Medulla oblongata (tissue), 1 donor: ENCODE measurements around the gene TIMM17B.
A peak's percentile ranks its signal among the peaks of the same experiment; 100 is the strongest.

Source experiments
- DNase-seq: peaks from one replicate; pipeline ENCODE4 v3.0.0-alpha.2; 2015; ENCODE audit errors: extremely low spot score

The TIMM17B gene

DNA sequence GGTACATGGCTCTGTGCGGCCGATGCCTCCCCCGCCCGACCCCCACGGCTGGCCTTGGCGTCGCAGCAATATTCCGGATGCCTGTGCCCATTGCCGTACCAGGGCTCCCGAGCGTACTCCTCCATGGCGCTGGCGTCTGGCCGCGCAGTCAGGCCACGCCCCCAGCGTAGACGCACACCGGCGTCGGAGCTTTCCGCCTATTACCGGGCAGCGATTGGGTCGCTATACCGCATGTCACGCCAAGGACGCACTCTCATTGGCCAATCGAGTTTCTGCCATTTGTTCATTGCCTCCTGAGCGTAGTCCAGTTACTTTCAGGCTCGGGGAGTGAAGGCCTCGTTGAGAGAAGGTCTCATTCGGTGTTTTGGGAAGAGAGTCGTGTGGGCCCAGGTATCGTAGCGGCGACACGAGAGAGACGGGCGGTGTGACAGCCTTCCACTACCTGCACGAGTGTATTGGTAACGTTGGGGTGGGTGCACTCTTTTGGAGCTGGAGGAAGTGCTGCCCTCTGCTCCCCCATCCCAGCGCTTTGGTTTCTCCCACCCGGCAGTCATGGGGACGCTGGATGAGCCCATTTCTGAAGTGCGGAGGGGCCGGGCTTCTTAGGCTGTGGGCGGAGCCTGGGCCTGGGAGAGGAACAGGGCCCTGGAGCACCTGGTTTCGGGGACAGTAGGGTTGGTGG lies at the start of gene TIMM17B, which contains the start of gene PQBP1:
TSS of gene TIMM17B (minus strand) at position 144 of the 682 bp plus-strand sequence. CDS start at position 125, 19 bp downstream.
TSS of gene PQBP1 (plus strand) at position 306 of the 682 bp plus-strand sequence. CDS start 580 bp downstream, outside the sequence.
- DNase-seq = peak; percentile 95

DNA sequence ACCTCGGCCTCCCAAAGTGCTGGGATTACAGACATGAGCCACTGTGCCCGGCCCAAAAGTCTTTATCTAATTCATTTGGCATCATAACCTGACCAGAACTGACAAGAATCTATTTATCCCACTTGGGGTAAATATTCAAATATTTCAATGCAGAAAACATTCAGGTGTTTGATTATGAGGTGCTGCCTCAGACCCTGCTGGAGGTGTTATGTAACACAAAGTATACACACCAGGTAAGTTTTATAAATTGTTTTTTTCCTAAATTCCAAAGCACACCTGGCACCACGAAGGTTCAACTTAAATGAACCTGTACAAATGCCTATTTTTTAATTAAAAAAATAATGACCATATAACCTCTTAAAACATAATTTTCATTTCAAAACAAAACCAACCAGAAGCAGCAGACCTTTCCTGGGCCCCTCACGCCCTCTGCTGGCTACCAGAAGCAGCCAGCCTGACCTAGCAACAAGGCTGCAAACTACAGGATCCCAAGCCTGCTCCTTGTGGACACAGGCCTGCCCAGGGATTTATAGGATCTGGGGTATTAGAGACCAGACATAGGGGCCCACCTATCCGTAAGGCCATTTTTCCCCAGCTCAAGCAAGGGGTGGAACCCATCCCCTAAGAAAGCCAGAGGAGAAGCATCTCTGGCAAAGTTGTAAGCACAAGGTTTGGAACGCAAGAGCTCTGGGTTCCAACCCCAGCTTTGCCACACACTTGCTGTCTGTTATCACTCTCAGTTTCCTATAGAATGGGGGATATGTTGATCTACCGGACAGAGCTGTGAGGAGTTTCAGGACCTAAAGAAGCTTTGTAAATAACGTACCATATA lies 48.2 kb upstream of the TIMM17B start:
- DNase-seq = peak; percentile 20

DNA sequence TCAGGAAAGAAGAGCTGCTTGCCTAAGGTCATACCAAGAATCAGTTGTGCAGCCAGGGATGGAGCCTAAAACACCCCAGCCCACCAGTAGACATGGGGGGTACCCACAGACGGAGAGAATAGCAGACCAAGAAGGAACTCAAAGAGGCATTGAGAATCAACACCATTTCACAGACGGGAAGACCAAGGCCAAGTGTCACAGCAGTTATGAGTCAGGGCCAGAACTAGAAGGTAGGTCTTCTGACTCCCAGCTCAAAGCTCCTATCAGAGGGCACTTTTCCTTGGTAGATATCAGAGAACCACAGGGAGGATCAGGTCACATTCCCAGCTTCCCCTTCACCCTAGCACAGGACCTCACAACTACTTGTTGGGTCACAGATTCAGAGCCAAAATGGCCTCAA lies 45.3 kb upstream of the TIMM17B start:
- DNase-seq = no peak

GRCh38 chrX:48940404-48940955 lies 42.9 kb upstream of the TIMM17B start:
- no peak for DNase-seq

GRCh38 chrX:48939524-48940228 lies 42.1 kb upstream of the TIMM17B start:
- DNase-seq = no peak

DNA sequence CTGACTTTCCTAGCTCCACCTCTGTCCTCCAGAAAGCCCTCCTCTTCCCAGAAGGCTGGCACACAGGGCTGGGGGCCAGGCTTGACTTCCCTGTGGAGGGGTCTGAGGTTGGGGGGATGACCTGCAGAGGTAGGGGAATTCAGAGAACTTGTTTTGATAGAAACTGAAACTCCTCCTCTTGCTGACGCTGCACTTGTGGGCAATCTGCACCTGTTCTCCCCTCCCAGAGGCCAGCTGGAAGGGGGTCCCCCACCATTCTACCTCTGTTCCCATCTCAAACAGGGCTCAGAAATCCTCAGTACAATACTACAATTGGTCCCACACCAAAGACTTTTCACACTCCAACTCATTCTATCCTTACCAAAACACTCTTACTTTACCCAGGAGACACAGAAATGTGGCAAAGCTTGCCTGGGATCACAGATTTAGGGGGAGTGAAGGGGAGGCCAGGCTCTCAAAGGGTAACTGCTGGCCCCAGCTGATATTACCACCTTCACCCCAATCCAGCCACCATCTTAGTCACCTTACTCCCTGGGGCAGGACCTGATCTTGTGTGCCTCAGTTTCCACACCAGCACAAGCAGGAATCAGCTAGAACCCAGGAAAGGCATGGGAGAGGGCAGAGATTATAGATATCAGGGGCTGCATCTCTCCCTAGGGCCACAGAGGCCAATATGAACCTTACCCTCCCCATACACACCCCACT lies 41.3 kb upstream of the TIMM17B start:
- no peak for DNase-seq

GRCh38 chrX:48937054-48937907 lies 39.7 kb upstream of the TIMM17B start:
- DNase-seq = peak; percentile 34

DNA sequence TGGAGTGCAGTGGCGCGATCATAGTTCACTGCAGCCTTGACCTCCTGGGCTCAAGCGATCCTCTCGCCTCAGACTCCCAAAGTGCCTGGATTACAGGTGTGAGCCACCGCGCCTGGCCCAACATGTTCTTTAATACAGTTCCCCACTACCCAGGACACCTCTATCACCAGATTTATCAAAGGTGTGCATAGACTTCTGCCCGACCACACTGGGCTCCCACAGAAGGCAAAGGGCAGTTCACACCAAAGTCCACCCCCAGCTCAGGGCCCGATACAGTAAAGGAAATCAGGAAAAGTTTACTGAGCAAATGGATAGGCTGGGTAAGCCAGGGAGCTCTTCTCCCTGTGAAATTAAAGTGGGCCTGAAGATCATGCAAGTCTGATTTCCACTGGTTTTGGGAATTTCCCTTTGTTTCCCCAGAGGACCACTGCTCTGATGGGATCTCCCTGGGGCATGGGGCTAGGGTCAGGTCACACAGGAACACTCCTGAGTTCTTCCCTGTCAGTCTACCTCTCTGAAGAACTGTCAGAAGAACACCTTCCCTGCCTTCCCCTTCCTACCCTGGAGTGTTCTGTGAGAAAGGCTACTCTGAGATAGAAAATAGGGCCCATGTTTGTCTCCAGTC lies 39.0 kb upstream of the TIMM17B start:
- DNase-seq = no peak

DNA sequence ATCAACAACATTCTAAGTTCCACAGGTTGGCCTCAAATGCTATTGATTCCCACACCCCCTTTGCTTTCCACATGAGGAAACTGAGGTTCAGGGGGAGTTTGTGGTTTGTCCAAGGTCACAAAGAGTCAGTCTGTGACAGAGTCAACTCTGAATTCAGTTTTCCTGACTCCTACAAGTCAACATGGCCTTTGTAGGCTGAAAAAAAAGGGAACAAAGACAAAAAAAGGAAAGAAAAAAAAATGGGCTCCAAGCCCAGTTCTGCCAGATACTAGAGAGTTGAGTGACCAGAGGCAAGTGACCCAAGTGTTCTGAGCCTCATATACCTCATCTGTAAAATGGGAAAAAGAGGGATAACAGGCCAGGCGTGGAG lies 37.7 kb upstream of the TIMM17B start:
- DNase-seq = no peak

DNA sequence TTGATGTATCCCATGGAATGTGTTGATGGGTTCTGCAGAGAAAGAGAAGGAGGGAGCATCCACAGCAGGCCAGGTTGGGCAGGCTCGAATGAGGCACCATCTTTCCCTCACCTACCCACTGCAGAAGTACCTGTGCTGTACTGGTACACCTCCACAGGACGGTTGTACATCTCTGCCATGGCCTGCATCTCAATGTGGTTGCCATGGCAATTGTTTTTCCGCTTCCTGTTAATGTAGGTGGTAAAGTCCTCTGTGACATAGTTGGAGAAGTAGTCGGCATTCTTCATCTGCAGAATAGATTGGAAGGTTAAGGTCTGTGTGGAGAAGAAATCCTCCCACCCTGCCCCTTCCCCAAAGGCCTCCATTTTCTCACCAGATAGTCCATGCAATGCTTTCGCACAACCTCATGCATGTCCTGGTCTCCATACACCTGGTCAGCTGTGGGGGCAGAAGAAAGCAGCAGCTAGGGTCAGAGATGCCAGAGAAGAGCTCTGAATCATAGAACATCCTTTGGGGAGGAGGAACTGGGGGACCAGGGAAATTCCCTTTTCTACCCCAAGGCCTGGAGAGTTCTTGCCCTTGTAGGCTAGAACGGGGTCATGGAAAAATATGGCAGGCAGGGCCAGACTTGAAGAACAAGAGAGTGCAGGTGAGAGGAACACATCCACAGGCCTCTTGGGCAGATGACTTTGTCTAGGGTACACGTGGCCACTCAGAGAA lies 37.2 kb upstream of the TIMM17B start:
- DNase-seq = no peak

DNA sequence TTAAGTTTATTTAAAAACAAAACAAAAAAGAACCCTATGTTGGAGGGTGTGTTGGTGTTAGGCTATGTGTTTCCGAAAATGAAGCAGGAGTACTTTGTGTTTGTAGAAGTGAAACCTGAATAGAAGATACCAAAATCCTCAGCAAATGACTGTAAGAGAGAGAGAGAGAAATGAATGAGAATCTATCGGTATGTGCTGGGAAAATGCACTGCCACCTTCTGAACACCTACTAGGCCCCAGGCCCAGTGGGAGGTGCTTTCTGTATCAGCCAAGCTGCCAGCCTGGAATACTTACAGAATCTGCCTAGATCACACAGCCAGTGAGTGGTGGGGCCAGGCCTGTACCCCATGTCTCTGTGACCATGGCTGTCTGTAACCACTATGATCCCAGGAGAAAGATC lies 36.2 kb upstream of the TIMM17B start:
- no peak for DNase-seq

GRCh38 chrX:48927736-48928382 lies 30.3 kb upstream of the TIMM17B start:
- no peak for DNase-seq

GRCh38 chrX:48927123-48927522 lies 29.6 kb upstream of the TIMM17B start:
- no peak for DNase-seq

- DNase-seq = no peak
Observed at GRCh38 chrX:48924270-48924669, 26.7 kb upstream of the TIMM17B start.

GRCh38 chrX:48923771-48924170 lies 26.2 kb upstream of the TIMM17B start:
- DNase-seq = no peak

- DNase-seq = no peak
Observed at GRCh38 chrX:48920718-48921104, 23.1 kb upstream of the TIMM17B start.

GRCh38 chrX:48919947-48920717 lies 22.6 kb upstream of the TIMM17B start:
- DNase-seq = no peak

DNA sequence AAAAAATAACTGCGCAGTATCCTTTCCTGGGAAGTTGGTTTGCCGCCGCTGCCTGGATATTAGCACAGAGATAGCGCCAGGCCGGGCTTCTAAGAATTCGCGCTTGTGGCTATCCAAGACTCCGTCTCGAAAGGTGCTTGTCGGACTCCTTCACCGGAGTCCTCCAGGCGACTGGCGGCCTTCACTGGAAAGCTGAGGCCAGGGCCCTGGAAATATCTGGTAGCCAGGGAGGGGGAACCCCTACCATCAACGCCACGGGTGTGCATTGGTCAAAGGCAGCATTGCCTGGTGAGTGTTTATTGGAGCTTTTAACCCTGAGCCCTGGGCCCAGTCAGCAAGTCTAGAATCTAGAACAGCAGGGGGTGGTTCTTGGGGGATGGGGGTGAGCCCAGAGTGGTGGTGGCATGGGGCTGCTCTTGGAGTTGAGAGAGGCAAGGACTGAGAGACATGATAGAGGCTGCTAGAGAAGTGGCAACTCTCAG lies 21.8 kb upstream of the TIMM17B start:
- no peak for DNase-seq
